ENCODE results near the gene H1-8. TPM values are rescaled to one million over a fixed set of nuclear protein-coding genes. Genes with fewer than 3 reads are reported as not detected.

The H1-8 gene
- total and polyA plus RNA-seq, 12 donors: not detected

DNA sequence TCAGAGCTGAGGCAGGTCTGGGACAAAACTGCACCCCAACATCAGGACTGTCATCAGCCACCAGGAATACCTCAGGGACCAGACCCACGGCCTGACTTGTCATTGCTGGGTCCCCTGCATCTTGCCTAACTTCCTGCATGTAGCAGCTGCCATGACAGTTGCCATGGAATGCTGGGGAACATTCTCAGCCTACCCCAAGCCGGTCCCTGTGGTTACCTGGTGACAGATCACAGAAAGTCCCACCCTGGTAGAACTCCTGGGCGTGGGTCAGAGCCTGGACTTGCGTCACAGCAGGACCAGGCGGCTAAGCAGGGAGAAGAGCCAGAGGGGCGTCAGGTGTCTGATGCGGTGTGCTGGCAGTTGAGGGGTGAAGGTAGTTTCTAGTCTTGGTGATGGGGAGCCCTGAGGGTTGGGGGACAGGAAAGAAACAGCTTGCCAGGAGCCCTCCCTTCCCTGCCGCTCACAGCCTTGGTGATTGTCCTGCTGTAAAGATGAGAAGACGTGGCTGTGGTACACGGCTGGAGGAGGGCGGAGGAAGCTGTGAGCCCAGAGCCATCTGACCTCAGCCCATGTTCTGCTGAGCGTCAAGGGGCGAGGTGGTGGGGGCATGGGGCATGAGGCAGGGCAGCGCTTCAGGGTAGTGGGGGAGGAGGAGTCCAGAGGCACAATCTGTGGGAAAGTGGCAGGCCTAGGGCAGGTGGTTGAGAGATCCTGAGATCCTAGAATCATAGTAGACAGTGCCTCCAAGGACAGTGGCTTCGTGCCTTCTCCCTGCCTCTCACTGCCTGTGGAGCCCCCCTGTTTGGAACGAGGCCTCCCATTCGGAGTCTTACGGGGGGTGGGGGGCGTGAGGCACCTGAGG is 5.4 kb downstream of the H1-8 start:
- ATAC-seq: no peak
- Histone ChIP-seq H3K27ac (no peak overlapping the region), H3K36me3 (no peaks in the 10 kb centered on the region), H3K4me3 (no peak overlapping the region), H3K9me3 (no peaks in the 10 kb centered on the region), H3K4me1 (peaks cover 0 to 14% (median 10%) of the 10 kb centered on the region in 9 donors), H3K27me3 (no peaks in the 10 kb centered on the region)
- WGBS, 2 donors: 92 to 93% methylated on average over 19 of the region's 19 CpGs
- TF ChIP-seq, protein P1, sequence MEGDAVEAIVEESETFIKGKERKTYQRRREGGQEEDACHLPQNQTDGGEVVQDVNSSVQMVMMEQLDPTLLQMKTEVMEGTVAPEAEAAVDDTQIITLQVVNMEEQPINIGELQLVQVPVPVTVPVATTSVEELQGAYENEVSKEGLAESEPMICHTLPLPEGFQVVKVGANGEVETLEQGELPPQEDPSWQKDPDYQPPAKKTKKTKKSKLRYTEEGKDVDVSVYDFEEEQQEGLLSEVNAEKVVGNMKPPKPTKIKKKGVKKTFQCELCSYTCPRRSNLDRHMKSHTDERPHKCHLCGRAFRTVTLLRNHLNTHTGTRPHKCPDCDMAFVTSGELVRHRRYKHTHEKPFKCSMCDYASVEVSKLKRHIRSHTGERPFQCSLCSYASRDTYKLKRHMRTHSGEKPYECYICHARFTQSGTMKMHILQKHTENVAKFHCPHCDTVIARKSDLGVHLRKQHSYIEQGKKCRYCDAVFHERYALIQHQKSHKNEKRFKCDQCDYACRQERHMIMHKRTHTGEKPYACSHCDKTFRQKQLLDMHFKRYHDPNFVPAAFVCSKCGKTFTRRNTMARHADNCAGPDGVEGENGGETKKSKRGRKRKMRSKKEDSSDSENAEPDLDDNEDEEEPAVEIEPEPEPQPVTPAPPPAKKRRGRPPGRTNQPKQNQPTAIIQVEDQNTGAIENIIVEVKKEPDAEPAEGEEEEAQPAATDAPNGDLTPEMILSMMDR (IDR thresholded peaks at IDR 0.05): no peak
- intact Hi-C loops (cut with DNase I): loop anchor here in 1 of 10 donors (5.0 kb wide), 1 partner anchor 46 kb away; no protein-coding TSS in a partner anchor
- no peak for DNase-seq

GRCh38 chr3:129549006-129549800 is 6.2 kb downstream of the H1-8 start:
- Histone ChIP-seq H3K9me3 (no peaks in the 10 kb centered on the region), H3K4me1 (peaks cover under 1 to 22% (median 18%) of the 10 kb centered on the region in 9 donors), H3K27me3 (no peaks in the 10 kb centered on the region), H3K36me3 (no peaks in the 10 kb centered on the region), H3K4me3 (no peak overlapping the region), H3K27ac (no peak overlapping the region)
- TF ChIP-seq, protein P1 (IDR thresholded peaks at IDR 0.05): no peak
- ATAC-seq (no peak), DNase-seq (no peak)
- 93% methylated on average over 18 of the region's 18 CpGs for WGBS, 2 donors
- intact Hi-C loops (cut with DNase I): loop anchor here in 1 of 10 donors (5.0 kb wide), 1 partner anchor 47 kb away; no protein-coding TSS in a partner anchor

DNA sequence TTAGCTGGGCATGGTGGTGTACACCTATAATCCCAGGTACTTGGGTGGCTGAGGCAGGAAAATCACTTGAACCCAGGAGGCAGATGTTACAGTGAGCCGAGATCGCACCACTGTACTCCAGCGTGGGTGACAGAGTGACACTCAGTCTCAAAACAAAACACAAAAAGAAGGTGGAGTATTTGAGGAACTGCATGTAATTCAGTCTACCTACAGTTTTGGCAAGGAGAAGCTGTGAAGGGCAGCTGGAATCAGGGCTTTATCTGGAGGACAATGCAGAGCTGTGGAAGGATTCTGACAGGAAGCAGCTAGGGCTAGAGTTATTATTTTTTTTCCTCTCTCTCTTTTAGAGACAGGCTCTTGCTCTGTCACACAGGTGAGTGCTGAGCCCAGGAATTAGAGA is 6.8 kb downstream of the H1-8 start:
- 76 to 92% methylated on average over 3 of the region's 3 CpGs for WGBS, 2 donors
- TF ChIP-seq, protein P1 (IDR thresholded peaks at IDR 0.05): no peak
- H3K36me3 ChIP-seq: peaks cover 0 to 4% (median 0%) of the 10 kb centered on the region in 9 donors
- no peak overlapping the region for H3K4me3 ChIP-seq
- no peak for ATAC-seq
- DNase-seq: no peak
- intact Hi-C loops (cut with DNase I): loop anchor here in 5 of 10 donors (5.0 to 10.0 kb wide), 3 partner anchors 43 to 48 kb away; no protein-coding TSS in a partner anchor
- no peaks in the 10 kb centered on the region for H3K9me3 ChIP-seq
- no peaks in the 10 kb centered on the region for H3K27me3 ChIP-seq
- no peak overlapping the region for H3K27ac ChIP-seq
- H3K4me1 ChIP-seq: peaks cover 3 to 28% (median 24%) of the 10 kb centered on the region in 9 donors

Data from heart right ventricle (tissue), 16 donors.